Panc1 (cell line): Measurements from ENCODE around the gene SUZ12.
"Not testable (repeated sequence)": the region's sequence is repeated elsewhere in the genome, so short reads cannot be mapped to it uniquely, and the experiment has no call there.

Experiments used
- CTCF ChIP-seq: fragments of 450-650 bp; IDR thresholded peaks from 2 replicates; pipeline ENCODE4 v1.5.1; 2017; ENCODE audit warnings: mild to moderate bottlenecking
- POLR2AphosphoS5 ChIP-seq: IDR thresholded peaks from 2 replicates; pipeline ENCODE4 v1.6.1; 2012; ENCODE audit warnings: mild to moderate bottlenecking, low read depth, low read length, moderate library complexity

GRCh38 chr17:31942396-31942795 is 5.6 kb downstream of the SUZ12 start:
- TF ChIP-seq CTCF, POLR2AphosphoS5: not testable (repeated sequence)
